Measurements from ENCODE around the gene RUNX1.
A peak's percentile ranks its signal among the peaks of the same experiment; 100 is the strongest.

The RUNX1 gene

GRCh38 chr21:34871026-34871908, 177.8 kb downstream of the RUNX1 start:
- no peak for DNase-seq

DNA sequence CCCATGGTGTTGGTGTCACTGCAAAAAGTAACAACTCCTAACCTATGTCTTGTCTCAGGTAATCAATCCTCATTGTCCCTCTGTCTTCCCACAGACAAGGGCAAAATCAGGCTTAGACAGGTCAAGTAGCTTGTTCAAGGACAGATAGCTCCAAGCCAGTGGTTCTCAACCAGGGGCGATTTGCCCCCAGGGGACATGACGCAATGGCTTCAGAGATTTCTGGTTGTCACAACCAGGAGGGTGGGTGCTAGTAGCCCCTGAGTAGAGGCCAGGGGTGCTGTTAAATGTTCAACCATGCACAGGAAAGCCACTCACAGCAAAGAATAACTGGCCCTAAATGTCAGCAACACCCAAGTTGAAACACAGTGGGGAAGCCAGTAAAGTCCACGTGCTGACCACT, 178.9 kb downstream of the RUNX1 start:
- DNase-seq = no peak

GRCh38 chr21:34869545-34869944, 179.6 kb downstream of the RUNX1 start:
- DNase-seq = no peak

DNA sequence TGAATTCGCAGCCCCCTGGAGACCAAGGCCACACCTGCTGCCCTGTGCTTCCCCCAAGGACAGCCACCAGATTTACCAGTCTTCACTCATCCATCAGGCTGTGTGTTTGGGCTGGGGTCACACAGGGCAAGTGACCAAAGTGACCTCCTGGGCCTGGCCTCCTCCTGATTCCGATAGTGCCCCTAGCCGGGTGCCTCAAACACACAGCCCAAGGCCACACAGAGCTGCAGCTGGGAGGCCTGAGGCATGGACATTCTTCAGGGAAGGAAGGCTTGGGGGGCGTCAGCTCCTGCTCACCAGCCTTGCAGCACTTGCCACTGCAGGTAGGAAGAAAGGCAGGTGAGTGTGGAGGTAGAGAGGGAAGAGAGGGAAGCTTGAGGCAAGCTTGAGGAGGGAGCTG, 181.3 kb downstream of the RUNX1 start:
- no peak for DNase-seq

DNA sequence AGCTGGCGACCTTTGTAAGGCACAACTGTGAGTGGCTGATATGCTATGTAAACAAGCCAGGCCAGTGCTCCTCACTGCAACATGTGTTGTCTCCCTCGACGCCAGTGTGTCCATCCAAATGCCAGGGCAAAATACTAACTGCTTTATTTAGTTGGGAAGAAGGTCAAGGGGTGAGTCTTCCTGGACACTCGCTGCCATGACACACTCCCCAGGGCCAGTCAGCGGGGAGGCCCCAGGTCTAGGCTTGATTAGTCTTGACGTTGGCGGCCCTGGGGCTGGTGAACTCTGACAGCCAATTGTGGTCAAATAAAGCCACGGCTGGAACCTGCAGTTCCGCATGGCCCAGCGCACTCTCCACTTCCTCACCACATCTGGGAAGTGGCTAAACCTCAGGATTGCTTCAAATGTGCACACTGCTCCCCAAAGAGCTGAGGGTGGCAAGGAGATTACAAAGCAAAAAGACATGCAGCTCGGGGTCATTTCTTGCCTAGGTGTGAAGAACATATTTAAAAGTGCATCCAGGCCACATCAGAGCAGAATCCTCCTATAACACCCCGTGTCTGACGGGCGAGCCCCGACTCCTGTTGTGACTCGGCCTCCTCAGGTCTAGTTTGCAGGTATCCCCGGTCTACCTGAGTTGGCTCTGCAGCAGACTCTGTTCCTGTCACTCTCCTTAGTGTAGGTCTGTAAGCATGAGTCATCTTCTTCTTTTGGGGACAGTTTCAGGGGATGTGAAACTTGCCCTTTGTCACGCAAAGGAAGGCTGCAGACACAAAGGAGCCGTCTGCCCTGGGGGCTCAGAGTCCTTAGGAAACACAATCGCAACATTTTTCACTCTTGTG, 183.5 kb downstream of the RUNX1 start:
- DNase-seq = peak; percentile 48

GRCh38 chr21:34864370-34865149, 184.5 kb downstream of the RUNX1 start:
- DNase-seq = no peak

DNA sequence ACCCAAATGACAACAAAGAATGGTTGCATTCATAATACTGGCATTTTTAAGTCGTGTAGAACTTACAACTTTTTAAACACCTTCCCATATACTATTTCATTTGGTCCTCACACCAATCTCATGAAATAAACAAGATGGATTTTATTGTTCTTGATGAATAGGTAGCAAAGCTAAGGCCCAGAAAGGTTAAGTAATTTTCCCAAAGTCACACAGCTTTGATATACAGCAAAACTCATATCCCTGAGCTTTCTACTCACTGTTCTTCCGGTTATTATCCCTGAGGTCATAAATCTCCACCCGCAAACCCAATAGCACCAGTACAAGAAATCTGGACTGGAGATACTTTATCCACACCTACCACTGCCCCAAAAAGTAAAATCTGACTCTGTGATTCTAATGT, 186.2 kb downstream of the RUNX1 start:
- no peak for DNase-seq

DNA sequence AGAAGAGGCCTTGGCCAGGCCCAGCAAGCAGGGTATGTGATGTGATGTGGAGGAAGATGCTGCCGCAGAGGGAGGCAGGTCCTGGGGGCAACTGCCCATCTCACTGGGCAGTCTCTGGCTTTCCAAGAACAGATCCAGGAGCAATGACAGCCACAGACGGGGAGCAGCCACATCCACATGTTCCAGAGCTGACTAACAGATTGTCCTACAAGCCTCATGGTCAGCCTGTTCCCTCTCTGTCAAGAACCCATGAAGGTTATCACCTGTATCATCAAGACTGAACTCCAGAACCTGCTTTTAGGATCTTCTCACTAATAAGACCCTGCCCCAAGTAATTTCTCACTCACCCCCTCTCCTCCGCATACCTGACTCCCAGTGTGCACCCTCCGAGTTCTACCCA, 187.8 kb downstream of the RUNX1 start:
- no peak for DNase-seq

- no peak for DNase-seq
Measured at GRCh38 chr21:34859976-34860653, 189.0 kb downstream of the RUNX1 start.

GRCh38 chr21:34858559-34858958, 190.5 kb downstream of the RUNX1 start:
- no peak for DNase-seq

- DNase-seq = no peak
Measured at GRCh38 chr21:34857874-34858273, 191.2 kb downstream of the RUNX1 start.

- DNase-seq = no peak
Measured at GRCh38 chr21:34857122-34857713, 191.9 kb downstream of the RUNX1 start.

GRCh38 chr21:34852448-34852847, 196.7 kb downstream of the RUNX1 start:
- DNase-seq = no peak

- DNase-seq = no peak
Measured at GRCh38 chr21:34850166-34850690, 198.9 kb downstream of the RUNX1 start.

DNA sequence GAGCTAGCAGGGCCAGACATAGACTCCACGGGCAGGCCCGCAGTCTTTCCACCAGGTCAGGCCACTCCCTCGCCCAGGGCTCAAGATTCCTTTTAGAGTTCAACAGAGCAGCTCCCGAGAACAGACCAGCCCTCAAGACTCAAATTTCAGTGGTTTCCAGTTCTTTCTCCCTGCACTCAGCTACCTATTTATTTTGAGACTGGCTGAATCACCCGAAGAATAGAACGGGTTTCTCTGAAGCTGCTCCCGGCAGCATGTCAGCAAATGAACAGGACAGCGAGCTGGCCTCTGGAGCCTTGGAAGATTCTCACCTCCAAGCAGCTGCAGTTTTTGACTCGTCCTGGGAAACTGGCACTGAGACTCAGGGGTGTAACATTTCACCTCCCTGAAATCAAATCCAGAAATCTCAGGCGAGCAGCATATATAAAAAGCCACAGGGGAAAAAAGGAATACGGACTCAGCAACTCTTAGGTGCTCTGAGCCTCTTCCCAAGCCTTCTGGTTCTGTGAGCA, 202.4 kb downstream of the RUNX1 start:
- DNase-seq = no peak

- DNase-seq = no peak
Measured at GRCh38 chr21:34845521-34846451, 203.3 kb downstream of the RUNX1 start.

- no peak for DNase-seq
Measured at GRCh38 chr21:34844924-34845238, 204.2 kb downstream of the RUNX1 start.

GRCh38 chr21:34844013-34844923, 204.8 kb downstream of the RUNX1 start:
- no peak for DNase-seq

- DNase-seq = no peak
Measured at GRCh38 chr21:34843562-34843961, 205.5 kb downstream of the RUNX1 start.

DNA sequence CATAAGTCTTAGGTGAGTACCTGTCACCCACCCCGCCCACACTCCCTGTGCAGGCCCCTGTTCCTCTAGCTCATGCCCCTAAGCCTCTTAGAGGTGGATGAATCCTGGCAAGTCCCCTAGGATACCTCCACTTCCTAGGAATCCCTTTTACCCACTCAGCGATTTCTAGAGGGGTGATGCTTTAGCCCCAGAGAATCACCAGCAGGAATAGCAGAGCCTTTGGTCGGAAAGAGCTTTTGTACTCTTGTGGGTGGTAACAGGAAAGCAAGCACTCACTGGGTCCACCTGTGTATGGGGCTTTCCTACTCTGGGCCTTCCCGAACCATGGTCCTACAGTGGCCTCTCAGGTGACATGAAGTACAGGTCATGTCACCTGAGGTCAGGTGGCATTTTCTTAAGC, 207.9 kb downstream of the RUNX1 start:
- no peak for DNase-seq
